Upper lobe of left lung (tissue), 6 donors: ENCODE measurements around the gene MT2A. TPM values are rescaled to one million over a fixed set of nuclear protein-coding genes. Genes with fewer than 3 reads are reported as not detected.

ENCODE experiments used
- ATAC-seq, 2 donors: fragments of 200-7000 bp; cut with Tn5 transposase; one replicate each; pipeline ENCODE4 v1.9.1; 2022; ENCODE audit warnings: mild to moderate bottlenecking in 2 of 2, moderate library complexity in 2 of 2; ENCODE audit not compliant: low FRiP score in 2 of 2
- DNase-seq, 2 donors: peaks; one replicate each; pipeline ENCODE4 v3.0.0-alpha.2; 2019 to 2020
- H3K27ac ChIP-seq, 4 donors: fragments of 200-600 bp; sonication (generic); one replicate each; pipeline ENCODE4 v1.5.1; 2016 to 2019
- H3K27me3 ChIP-seq, 4 donors: fragments of 200-600 bp; sonication (generic); one replicate each; pipeline ENCODE4 v1.5.1; 2017 to 2019
- H3K36me3 ChIP-seq, 4 donors: fragments of 200-600 bp; sonication (generic); one replicate each; pipeline ENCODE4 v1.5.1; 2016 to 2019
- H3K4me1 ChIP-seq, 4 donors: fragments of 200-600 bp; sonication (generic); one replicate each; pipeline ENCODE4 v1.5.1; 2018 to 2019
- H3K4me3 ChIP-seq, 4 donors: fragments of 200-600 bp; sonication (generic); one replicate each; pipeline ENCODE4 v1.5.1; 2017 to 2019; ENCODE audit warnings: mild to moderate bottlenecking in 2 of 4, moderate library complexity in 1 of 4
- H3K9me3 ChIP-seq, 4 donors: fragments of 200-600 bp; sonication (generic); one replicate each; pipeline ENCODE4 v1.5.1; 2018 to 2019
- CTCF ChIP-seq, 6 experiments: fragments of 450-650 bp in 4 of 6; fragments of 200-600 bp in 2 of 6; sonication (generic) in 2 of 6; IDR thresholded peaks; one replicate each; pipeline ENCODE4 v1.5.1; 2016 to 2019; ENCODE audit warnings: antibody characterized with exemption in 6 of 6
- EP300 ChIP-seq, 4 donors: sonication (generic); formaldehyde crosslinking; IDR thresholded peaks; one replicate each; pipeline ENCODE4 v1.5.1; 2017; ENCODE audit warnings: antibody characterized with exemption in 4 of 4, control low read depth in 2 of 4
- POLR2A ChIP-seq, 4 donors: fragments of 450-650 bp; IDR thresholded peaks; one replicate each; pipeline ENCODE4 v1.5.1; 2016 to 2017; ENCODE audit warnings: antibody characterized with exemption in 4 of 4, mild to moderate bottlenecking in 2 of 4
- POLR2AphosphoS5 ChIP-seq, 2 donors: sonication (generic); formaldehyde crosslinking; IDR thresholded peaks; one replicate each; pipeline ENCODE4 v1.5.1; 2017; ENCODE audit warnings: antibody characterized with exemption in 2 of 2
- WGBS, 2 donors: methylation state at CpG; one replicate each; pipeline ENCODE4 v1.1.5; 2017 to 2018; 5-methylcytosine and 5-hydroxymethylcytosine counted together
- total RNA-seq, 6 donors: library from RNA; depleted of rRNA in 4 of 6; stranded (reverse); fragments of >200 nt in 4 of 6; gene quantifications; one replicate each; pipeline versions ENCODE4 v1.1.0 to v1.2.1, GENCODE V29; 2016 to 2021
- donor health status: DM: no; HTN: no; CAD: no; lungs with moderate emphysema.
- donor health status: DM: no; HTN: yes; CAD: no; lungs with severe emphysema.

MT2A gene
- total RNA-seq, 6 donors from 2014 or later = 137 to 552 (median 338) TPM

DNA sequence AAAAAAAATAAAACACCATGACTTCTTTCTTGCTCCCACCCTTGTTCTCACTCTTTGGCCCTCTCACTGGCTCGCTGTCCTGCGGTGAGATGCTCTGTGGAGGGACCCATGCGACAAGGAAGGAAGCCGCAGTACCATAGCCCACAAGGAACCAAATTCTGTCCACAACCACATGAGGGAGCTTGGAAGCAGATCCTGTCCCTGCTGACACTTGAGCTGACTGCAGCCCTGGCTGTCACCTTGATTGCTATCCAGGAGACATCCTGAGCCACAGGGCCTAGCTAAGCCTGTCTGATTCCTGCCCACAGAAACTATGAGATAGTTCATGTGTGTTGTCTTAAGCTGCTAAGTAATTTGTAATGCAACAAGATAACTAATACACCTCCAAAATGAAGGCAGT is 4.8 kb upstream of the MT2A start:
- Histone ChIP-seq H3K4me1 (peaks cover 18 to 32% (median 25%) of the 10 kb centered on the region in 4 donors), H3K9me3 (no peaks in the 10 kb centered on the region), H3K27me3 (no peaks in the 10 kb centered on the region), H3K4me3 (no peak overlapping the region), H3K36me3 (no peaks in the 10 kb centered on the region), H3K27ac (peak overlapping the region in 2 of 4 donors; percentile 91 to 98)
- no peak for TF ChIP-seq POLR2A (IDR thresholded peaks at IDR 0.05)
- no peak for TF ChIP-seq POLR2AphosphoS5 (IDR thresholded peaks at IDR 0.05)
- peak; percentile 35 to 64 (median 46) for TF ChIP-seq CTCF (IDR thresholded peaks at IDR 0.05)
- no peak for TF ChIP-seq EP300 (IDR thresholded peaks at IDR 0.05)
- ATAC-seq (no peak), DNase-seq (peak in 1 of 2 donors; percentile 55)
- WGBS, 2 donors = 32 to 42% methylated on average over 4 of the region's 4 CpGs

GRCh38 chr16:56604966-56605365 is 3.4 kb upstream of the MT2A start:
- Histone ChIP-seq H3K4me3 (no peak overlapping the region), H3K27me3 (no peaks in the 10 kb centered on the region), H3K4me1 (peaks cover 27 to 43% (median 31%) of the 10 kb centered on the region in 4 donors), H3K9me3 (no peaks in the 10 kb centered on the region), H3K27ac (peak overlapping the region; percentile 91 to 98 (median 94)), H3K36me3 (no peaks in the 10 kb centered on the region)
- DNase-seq (no peak), ATAC-seq (no peak)
- 80 to 93% methylated on average over 4 of the region's 4 CpGs for WGBS, 2 donors
- TF ChIP-seq POLR2AphosphoS5 (IDR thresholded peaks at IDR 0.05) (no peak), CTCF (IDR thresholded peaks at IDR 0.05) (no peak), POLR2A (IDR thresholded peaks at IDR 0.05) (no peak), EP300 (IDR thresholded peaks at IDR 0.05) (no peak)

- no peak for TF ChIP-seq EP300 (IDR thresholded peaks at IDR 0.05)
- TF ChIP-seq CTCF (IDR thresholded peaks at IDR 0.05) = no peak
- no peak for TF ChIP-seq POLR2AphosphoS5 (IDR thresholded peaks at IDR 0.05)
- no peak for TF ChIP-seq POLR2A (IDR thresholded peaks at IDR 0.05)
- ATAC-seq = no peak
- 73 to 77% methylated on average over 1 of the region's 1 CpG for WGBS, 2 donors
- Histone ChIP-seq H3K4me3 (no peak overlapping the region), H3K27me3 (no peaks in the 10 kb centered on the region), H3K4me1 (peaks cover 30 to 49% (median 36%) of the 10 kb centered on the region in 4 donors), H3K9me3 (no peaks in the 10 kb centered on the region), H3K27ac (peak overlapping the region; percentile 91 to 98 (median 94)), H3K36me3 (no peaks in the 10 kb centered on the region)
- DNase-seq = no peak
Observed at GRCh38 chr16:56605475-56605874, 2.9 kb upstream of the MT2A start.

DNA sequence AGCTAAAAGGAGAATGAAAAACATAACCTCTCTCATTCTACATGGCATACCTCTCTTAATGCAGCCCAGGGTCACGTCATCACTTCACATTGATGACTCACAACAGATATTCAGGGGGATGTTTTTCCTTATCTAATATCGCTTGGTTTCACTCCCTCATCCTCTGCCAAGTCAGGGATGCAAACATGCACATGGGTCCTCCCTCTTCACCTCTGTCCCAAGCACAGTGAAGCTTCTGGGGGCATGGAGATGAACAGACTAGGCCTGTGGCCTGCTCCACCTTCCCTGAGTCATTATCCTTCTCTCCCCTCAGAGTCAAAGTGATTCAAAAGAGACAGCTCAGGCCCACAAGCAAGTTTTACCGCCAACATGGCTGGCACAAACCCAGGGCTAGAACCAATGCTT is 2.3 kb upstream of the MT2A start:
- no peak for DNase-seq
- 59 to 75% methylated on average over 3 of the region's 3 CpGs for WGBS, 2 donors
- H3K9me3 ChIP-seq = no peaks in the 10 kb centered on the region
- ATAC-seq = no peak
- no peaks in the 10 kb centered on the region for H3K27me3 ChIP-seq
- peaks cover 36 to 55% (median 42%) of the 10 kb centered on the region in 4 donors for H3K4me1 ChIP-seq
- H3K36me3 ChIP-seq = no peaks in the 10 kb centered on the region
- H3K4me3 ChIP-seq = no peak overlapping the region
- H3K27ac ChIP-seq = peak overlapping the region; percentile 91 to 98 (median 94)
- no peak for TF ChIP-seq POLR2A (IDR thresholded peaks at IDR 0.05)
- no peak for TF ChIP-seq CTCF (IDR thresholded peaks at IDR 0.05)
- peak in 1 of 4 donors; percentile 1 for TF ChIP-seq EP300 (IDR thresholded peaks at IDR 0.05)
- TF ChIP-seq POLR2AphosphoS5 (IDR thresholded peaks at IDR 0.05) = peak; percentile 21 to 31

DNA sequence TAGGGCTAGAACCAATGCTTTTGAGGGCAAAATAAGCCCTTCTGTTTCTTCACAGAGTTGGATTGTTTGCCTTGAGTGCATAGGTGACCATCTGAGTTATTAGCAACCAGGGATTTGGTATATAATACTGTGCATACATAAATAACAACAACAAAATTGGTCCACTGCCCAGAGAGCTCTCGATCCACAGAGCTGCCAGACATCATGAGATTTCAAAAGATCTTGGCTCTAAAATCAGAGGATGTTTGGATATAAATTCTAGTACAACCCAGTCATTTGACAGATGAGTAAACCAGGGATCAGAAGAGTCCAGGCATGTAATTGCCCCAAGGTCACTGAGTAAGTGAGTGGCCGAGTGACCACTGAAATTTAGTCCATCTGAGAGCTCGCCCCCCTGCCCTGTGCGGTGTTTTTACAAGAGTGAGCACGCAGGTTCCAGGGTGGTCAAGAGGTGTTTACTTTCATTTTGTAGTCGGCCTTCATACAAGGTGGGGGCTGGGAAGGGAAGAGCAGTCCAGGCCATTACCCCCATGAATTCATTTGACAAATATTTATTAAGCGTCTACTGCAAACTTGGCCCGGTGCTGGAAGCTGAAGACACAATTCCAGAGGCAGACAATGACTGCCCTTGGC is 1.8 kb upstream of the MT2A start:
- peak overlapping the region; percentile 91 to 98 (median 94) for H3K27ac ChIP-seq
- H3K4me3 ChIP-seq = no peak overlapping the region
- ATAC-seq (peak; percentile 3 to 7), DNase-seq (no peak)
- no peaks in the 10 kb centered on the region for H3K9me3 ChIP-seq
- no peaks in the 10 kb centered on the region for H3K27me3 ChIP-seq
- 39 to 43% methylated on average over 8 of the region's 8 CpGs for WGBS, 2 donors
- TF ChIP-seq POLR2AphosphoS5 (IDR thresholded peaks at IDR 0.05) (peak in 1 of 2 donors; percentile 4), POLR2A (IDR thresholded peaks at IDR 0.05) (no peak), EP300 (IDR thresholded peaks at IDR 0.05) (peak in 1 of 4 donors; percentile 50), CTCF (IDR thresholded peaks at IDR 0.05) (no peak)
- H3K36me3 ChIP-seq = no peaks in the 10 kb centered on the region
- peaks cover 38 to 60% (median 46%) of the 10 kb centered on the region in 4 donors for H3K4me1 ChIP-seq
